Astrocyte (in vitro differentiated cells and primary cell): Measurements from ENCODE around the gene CES2. TPM values are rescaled to one million over a fixed set of nuclear protein-coding genes. Genes with fewer than 3 reads are reported as not detected.

ENCODE experiments used
- DNase-seq: peaks from one replicate; pipeline ENCODE4 v3.0.0-alpha.2; 2010; ENCODE audit warnings: low read depth
- FAIRE-seq: peaks from 2 replicates; lab custom pipeline; 2011; peaks lifted over from hg19 to GRCh38; lab: Jason Lieb, UNC
- H2AFZ ChIP-seq: 2 replicates; pipeline ENCODE4 v1.6.0; 2012; ENCODE audit warnings: low read depth, low read length, inconsistent platforms
- H3K27ac ChIP-seq: 2 replicates; pipeline ENCODE4 v1.5.1; 2011; ENCODE audit warnings: low read depth, low read length, inconsistent platforms
- H3K27me3 ChIP-seq: 2 replicates; pipeline ENCODE4 v1.6.0; 2011; ENCODE audit warnings: low read length, inconsistent platforms; ENCODE audit not compliant: insufficient read depth
- H3K36me3 ChIP-seq: 2 replicates; pipeline ENCODE4 v1.5.1; 2011; ENCODE audit warnings: low read length, inconsistent platforms; ENCODE audit not compliant: insufficient read depth
- H3K4me1 ChIP-seq: 2 replicates; pipeline ENCODE4 v1.5.1; 2011; ENCODE audit warnings: low read length, inconsistent platforms; ENCODE audit not compliant: insufficient read depth
- H3K4me2 ChIP-seq: 2 replicates; pipeline ENCODE4 v1.6.0; 2012; ENCODE audit warnings: low read length, inconsistent platforms
- H3K4me3 ChIP-seq: 2 replicates; pipeline ENCODE4 v1.5.1; 2011; ENCODE audit warnings: low read depth, mild to moderate bottlenecking, low read length, inconsistent platforms; ENCODE audit not compliant: insufficient read depth
- H3K79me2 ChIP-seq: 2 replicates; pipeline ENCODE4 v1.6.0; 2012; ENCODE audit warnings: mild to moderate bottlenecking, low read length, inconsistent platforms; ENCODE audit not compliant: insufficient read depth
- H3K9ac ChIP-seq: 2 replicates; pipeline ENCODE4 v1.6.0; 2012; ENCODE audit warnings: mild to moderate bottlenecking, low read length, inconsistent platforms
- H3K9me3 ChIP-seq: 2 replicates; pipeline ENCODE4 v1.5.1; 2012; ENCODE audit warnings: low read depth, mild to moderate bottlenecking, low read length, inconsistent platforms; ENCODE audit not compliant: insufficient read depth
- H4K20me1 ChIP-seq: 2 replicates; pipeline ENCODE4 v1.6.0; 2012; ENCODE audit warnings: low read length, inconsistent platforms; ENCODE audit not compliant: insufficient read depth
- H3K27ac Mint-ChIP-seq: one replicate; pipeline ENCODE4 v1.8.0; 2021; ENCODE audit warnings: mild to moderate bottlenecking, mixed read lengths; ENCODE audit not compliant: unreplicated experiment
- H3K27me3 Mint-ChIP-seq: one replicate; pipeline ENCODE4 v1.8.0; 2021; ENCODE audit warnings: low read depth, mixed read lengths; ENCODE audit not compliant: unreplicated experiment
- H3K36me3 Mint-ChIP-seq: one replicate; pipeline ENCODE4 v1.8.0; 2021; ENCODE audit warnings: low read depth, mixed read lengths; ENCODE audit not compliant: unreplicated experiment
- H3K4me1 Mint-ChIP-seq: one replicate; pipeline ENCODE4 v1.8.0; 2021; ENCODE audit warnings: low read depth, mixed read lengths; ENCODE audit not compliant: unreplicated experiment
- H3K4me3 Mint-ChIP-seq: one replicate; pipeline ENCODE4 v1.8.0; 2021; ENCODE audit warnings: mild to moderate bottlenecking, moderate library complexity, mixed read lengths; ENCODE audit not compliant: unreplicated experiment
- H3K9me3 Mint-ChIP-seq: one replicate; pipeline ENCODE4 v1.8.0; 2021; ENCODE audit warnings: mild to moderate bottlenecking, mixed read lengths; ENCODE audit not compliant: unreplicated experiment
- CTCF ChIP-seq: IDR thresholded peaks from 2 replicates; pipeline ENCODE4 v1.5.1; 2011; ENCODE audit warnings: low read depth, mild to moderate bottlenecking, inconsistent platforms, low read length, moderate library complexity; ENCODE audit not compliant: insufficient read depth
- EZH2 ChIP-seq: IDR thresholded peaks from 2 replicates; pipeline ENCODE4 v1.6.1; 2012; ENCODE audit warnings: mild to moderate bottlenecking, low read length, inconsistent platforms; ENCODE audit not compliant: insufficient read depth
- total RNA-seq: library from RNA; stranded (reverse); gene quantifications from 2 replicates; pipeline ENCODE4 v1.2.1, GENCODE V29; 2021

The CES2 gene
- total RNA-seq, 1 donor from 2014 or later: 28.8 TPM

GRCh38 chr16:66904846-66905632 is 30.3 kb upstream of the CES2 start:
- Histone ChIP-seq H3K27ac (no peak overlapping the region), H3K4me2 (no peak overlapping the region), H3K9me3 (no peaks in the 10 kb centered on the region), H3K4me1 (peaks cover 5% of the 10 kb centered on the region), H3K36me3 (no peaks in the 10 kb centered on the region), H4K20me1 (no peaks in the 10 kb centered on the region), H3K27me3 (peaks cover 11% of the 10 kb centered on the region), H3K79me2 (no peaks in the 10 kb centered on the region), H2AFZ (no peak overlapping the region), H3K9ac (no peak overlapping the region), H3K4me3 (no peak overlapping the region)
- TF ChIP-seq EZH2: no peak
- no peak for TF ChIP-seq CTCF
- FAIRE-seq: no peak
- H3K27me3 Mint-ChIP-seq: peaks cover 32% of the 10 kb centered on the region
- H3K36me3 Mint-ChIP-seq: peaks cover 4% of the 10 kb centered on the region
- DNase-seq: no peak
- H3K4me3 Mint-ChIP-seq: no peak overlapping the region
- H3K27ac Mint-ChIP-seq: no peak overlapping the region
- H3K4me1 Mint-ChIP-seq: peaks cover 23% of the 10 kb centered on the region
- H3K9me3 Mint-ChIP-seq: peaks cover 6% of the 10 kb centered on the region

DNA sequence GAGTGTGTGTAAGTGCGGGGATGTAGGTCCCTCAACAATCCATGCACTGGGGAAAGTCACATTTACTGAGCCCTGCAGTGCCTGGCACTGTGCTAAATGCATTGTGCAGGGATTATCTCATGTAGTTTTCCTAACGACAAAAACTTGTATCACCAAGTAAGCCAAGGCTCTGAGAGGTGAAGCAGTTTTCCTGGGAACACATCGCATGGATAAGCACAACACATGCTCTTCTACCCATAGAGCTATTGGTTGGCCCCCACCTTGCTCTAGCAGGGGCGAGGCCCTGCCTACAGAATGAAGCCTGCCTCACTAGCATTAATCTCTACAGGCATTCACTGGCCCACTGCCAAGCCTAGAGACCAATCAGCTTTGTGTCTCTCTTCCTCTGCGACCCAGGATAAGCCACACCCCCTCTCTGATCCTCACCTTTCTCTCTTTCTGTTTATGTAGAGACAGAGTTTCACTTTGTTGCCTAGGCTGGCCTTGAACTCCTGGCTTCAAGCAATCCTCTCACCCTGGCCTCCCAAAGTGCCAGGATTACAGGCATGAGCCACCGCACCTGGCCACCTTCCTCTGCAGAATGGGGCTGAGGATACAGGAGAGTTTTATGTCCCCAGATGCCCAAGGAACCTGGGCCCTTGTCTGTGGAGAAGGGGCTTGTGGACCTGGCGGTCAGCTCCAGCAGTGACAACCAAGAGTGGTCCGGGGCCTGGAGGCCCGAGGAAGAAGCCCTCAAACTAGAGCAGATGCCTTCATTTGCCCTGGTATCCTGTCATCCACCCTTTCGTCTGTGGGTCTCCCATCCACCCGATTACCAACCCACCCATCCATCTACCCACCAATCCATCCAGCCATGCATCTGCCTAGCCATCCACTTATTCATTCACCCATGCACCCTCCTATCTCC is 29.4 kb upstream of the CES2 start:
- peaks cover 4% of the 10 kb centered on the region for H3K36me3 Mint-ChIP-seq
- H3K4me3 Mint-ChIP-seq: no peak overlapping the region
- H3K9me3 Mint-ChIP-seq: peaks cover 6% of the 10 kb centered on the region
- Histone ChIP-seq H3K4me1 (no peaks in the 10 kb centered on the region), H3K9me3 (no peaks in the 10 kb centered on the region), H3K4me2 (no peak overlapping the region), H4K20me1 (no peaks in the 10 kb centered on the region), H3K4me3 (no peak overlapping the region), H2AFZ (no peak overlapping the region), H3K27ac (no peak overlapping the region), H3K9ac (no peak overlapping the region), H3K36me3 (no peaks in the 10 kb centered on the region), H3K27me3 (peaks cover 11% of the 10 kb centered on the region), H3K79me2 (no peaks in the 10 kb centered on the region)
- TF ChIP-seq EZH2 (no peak), CTCF (no peak)
- no peak overlapping the region for H3K27ac Mint-ChIP-seq
- FAIRE-seq: no peak
- peaks cover 33% of the 10 kb centered on the region for H3K27me3 Mint-ChIP-seq
- no peak for DNase-seq
- H3K4me1 Mint-ChIP-seq: peaks cover 16% of the 10 kb centered on the region
